IMR-90 (cell line): ENCODE measurements around the gene TTC7B. TPM values are rescaled to one million over a fixed set of nuclear protein-coding genes. Genes with fewer than 3 reads are reported as not detected.

Experiments
- ATAC-seq: fragments of 200-7000 bp; cut with Tn5 transposase; 2 replicates; pipeline ENCODE4 v1.9.1; 2020; ENCODE audit warnings: low read depth, mild to moderate bottlenecking, moderate library complexity
- BruUV-seq: library from RNA; stranded (reverse); fragments of 400-500 nt; replicated peaks from 2 replicates; lab custom pipeline; 2021; lab: Mats Ljungman, UMichigan
- CTCF ChIA-PET: fragments of 300-600 bp; formaldehyde crosslinking; extraction: SDS; loops from one replicate; lab custom pipeline; 2021; ENCODE audit warnings: antibody characterized with exemption; lab: Yijun Ruan, JAX
- POLR2A ChIA-PET: fragments of 300-600 bp; sonication (Branson Sonifier 250); formaldehyde crosslinking; loops from one replicate; lab custom pipeline; 2022; ENCODE audit warnings: antibody characterized with exemption; ENCODE audit not compliant: unreplicated experiment; lab: Charles Lee
- DNase-seq: peaks from one replicate; pipeline ENCODE4 v3.0.0; 2013
- H2AFZ ChIP-seq: replicated peaks from 2 replicates; pipeline ENCODE3; 2013; ENCODE audit warnings: low read length, mild to moderate bottlenecking; ENCODE audit not compliant: poor library complexity
- H2AK5ac ChIP-seq: 2 replicates; pipeline ENCODE4 v1.6.1; 2013; ENCODE audit warnings: low read depth, low read length, inconsistent platforms
- H2AK9ac ChIP-seq: replicated peaks from 2 replicates; pipeline ENCODE3; 2013; ENCODE audit warnings: mild to moderate bottlenecking, low read depth, low read length, moderate library complexity; ENCODE audit not compliant: poor library complexity
- H2BK120ac ChIP-seq: 2 replicates; pipeline ENCODE4 v1.6.1; 2013; ENCODE audit warnings: low read depth, low read length, inconsistent platforms
- H2BK15ac ChIP-seq: 3 replicates; pipeline ENCODE4 v1.6.1; 2013; ENCODE audit warnings: low read depth, low read length, inconsistent platforms
- H2BK20ac ChIP-seq: 2 replicates; pipeline ENCODE4 v1.6.1; 2013; ENCODE audit warnings: low read depth, mild to moderate bottlenecking, inconsistent platforms, low read length, moderate library complexity
- H2BK5ac ChIP-seq: 2 replicates; pipeline ENCODE4 v1.6.1; 2013; ENCODE audit warnings: mild to moderate bottlenecking, low read depth, low read length, inconsistent platforms; ENCODE audit not compliant: poor library complexity, severe bottlenecking
- H3K14ac ChIP-seq: replicated peaks from 2 replicates; pipeline ENCODE4 v1.6.1; 2013; ENCODE audit warnings: low read depth, low read length, inconsistent platforms
- H3K18ac ChIP-seq: 2 replicates; pipeline ENCODE4 v1.6.1; 2013; ENCODE audit warnings: low read depth, low read length, control low read depth
- H3K23ac ChIP-seq: 2 replicates; pipeline ENCODE4 v1.6.1; 2013; ENCODE audit warnings: low read depth, low read length, inconsistent platforms
- H3K27ac ChIP-seq: 2 replicates; pipeline ENCODE4 v1.5.1; 2013; ENCODE audit warnings: mild to moderate bottlenecking, control low read depth, low read length; ENCODE audit not compliant: insufficient read depth
- H3K27me3 ChIP-seq: 2 replicates; pipeline ENCODE4 v1.6.1; 2013; ENCODE audit warnings: low read length; ENCODE audit not compliant: control insufficient read depth, insufficient read depth
- H3K36me3 ChIP-seq: 2 replicates; pipeline ENCODE4 v1.6.1; 2013; ENCODE audit warnings: low read length, mixed read lengths; ENCODE audit not compliant: control insufficient read depth, insufficient read depth
- H3K4ac ChIP-seq: 2 replicates; pipeline ENCODE4 v1.6.1; 2013; ENCODE audit warnings: low read depth, low read length, inconsistent platforms
- H3K4me1 ChIP-seq: 2 replicates; pipeline ENCODE4 v1.6.1; 2013; ENCODE audit warnings: low read length, mixed read lengths; ENCODE audit not compliant: control insufficient read depth, insufficient read depth
- H3K4me2 ChIP-seq: 2 replicates; pipeline ENCODE4 v1.6.1; 2013; ENCODE audit warnings: low read depth, mild to moderate bottlenecking, control low read depth, low read length, moderate library complexity
- H3K4me3 ChIP-seq: 2 replicates; pipeline ENCODE4 v1.5.1; 2013; ENCODE audit warnings: low read depth, mild to moderate bottlenecking, control low read depth, low read length, moderate library complexity; ENCODE audit not compliant: insufficient read depth
- H3K56ac ChIP-seq: 2 replicates; pipeline ENCODE4 v1.6.1; 2013; ENCODE audit warnings: low read length, inconsistent platforms; ENCODE audit not compliant: insufficient read depth; ENCODE audit errors: extremely low read depth
- H3K79me1 ChIP-seq, 2 experiments: 2 replicates each; pipeline ENCODE4 v1.6.1; 2013; ENCODE audit warnings: low read length in 2 of 2, inconsistent platforms in 1 of 2, low read depth in 1 of 2
- H3K9ac ChIP-seq: 2 replicates; pipeline ENCODE4 v1.6.1; 2013; ENCODE audit warnings: low read depth, low read length, control low read depth
- H3K9me1 ChIP-seq: 2 replicates; pipeline ENCODE4 v1.6.1; 2013; ENCODE audit warnings: low read length, inconsistent platforms; ENCODE audit not compliant: insufficient read depth
- H3K9me3 ChIP-seq: 2 replicates; pipeline ENCODE4 v1.6.1; 2013; ENCODE audit warnings: low read length; ENCODE audit not compliant: control insufficient read depth, insufficient read depth
- H4K20me1 ChIP-seq: 2 replicates; pipeline ENCODE4 v1.6.1; 2013; ENCODE audit warnings: low read length, inconsistent platforms; ENCODE audit not compliant: insufficient read depth
- H4K5ac ChIP-seq: 2 replicates; pipeline ENCODE4 v1.6.1; 2013; ENCODE audit warnings: mild to moderate bottlenecking, low read depth, low read length, control low read depth
- H4K8ac ChIP-seq, 2 experiments: 2 replicates each; pipeline ENCODE4 v1.6.1; 2013; ENCODE audit warnings: low read depth in 2 of 2, low read length in 2 of 2, control low read depth in 1 of 2, inconsistent platforms in 1 of 2
- H4K91ac ChIP-seq: 2 replicates; pipeline ENCODE4 v1.6.1; 2013; ENCODE audit warnings: low read depth, low read length, inconsistent platforms; ENCODE audit not compliant: insufficient read depth
- CEBPB ChIP-seq: IDR thresholded peaks from 2 replicates; pipeline ENCODE4 v1.6.1; 2012; ENCODE audit warnings: low read depth, low read length, improper control_type of control experiment
- CHD1 ChIP-seq: IDR thresholded peaks from 2 replicates; pipeline ENCODE4 v1.6.1; 2012; ENCODE audit warnings: low read depth, low read length, improper control_type of control experiment
- ELK1 ChIP-seq: fragments of 150-350 bp; IDR thresholded peaks from 2 replicates; pipeline ENCODE4 v1.6.1; 2016; ENCODE audit warnings: low read depth, mild to moderate bottlenecking, low read length, moderate library complexity, borderline replicate concordance
- MXI1 ChIP-seq: IDR thresholded peaks from 2 replicates; pipeline ENCODE4 v1.6.1; 2012; ENCODE audit warnings: low read depth, mild to moderate bottlenecking, low read length, moderate library complexity, borderline replicate concordance
- RAD21 ChIP-seq: IDR thresholded peaks from 2 replicates; pipeline ENCODE4 v1.6.1; 2012; ENCODE audit warnings: low read length, improper control_type of control experiment
- USF2 ChIP-seq: fragments of 150-350 bp; IDR thresholded peaks from 2 replicates; pipeline ENCODE4 v1.6.1; 2017; ENCODE audit warnings: mild to moderate bottlenecking, antibody characterized with exemption, low read length, low read depth
- WGBS, 2 experiments: methylation state at CpG; one replicate each; pipeline versions ENCODE4 v1.1.5 to v1.1.7; 2013; ENCODE audit warnings: missing lambda C conversion rate in 2 of 2; ENCODE audit not compliant: insufficient read length in 1 of 2; ENCODE audit errors: extremely low coverage in 2 of 2; 5-methylcytosine and 5-hydroxymethylcytosine counted together
- dilution Hi-C: fragments of 300-500 bp; cut with HindIII; formaldehyde crosslinking; loops from one replicate; pipeline ENCODE4 v1.14.3; 2018; ENCODE audit warnings: low sequenced_read_pairs; ENCODE audit not compliant: unreplicated experiment
- in situ Hi-C: fragments of 300-500 bp; cut with MboI; formaldehyde crosslinking; loops from 3 replicates; pipeline ENCODE4 v1.14.3; 2019; ENCODE audit warnings: low sequenced_read_pairs, inconsistent platforms, mixed read lengths
- intact Hi-C: fragments of 100-400 bp; cut with micrococcal nuclease; formaldehyde crosslinking; loops from 2 replicates; pipeline ENCODE4 v1.10.0; 2022
- polyA plus RNA-seq, 3 experiments: library from polyadenylated mRNA; depleted of rRNA; stranded (reverse); fragments of >200 nt; gene quantifications; 2 replicates each; pipeline ENCODE4 v1.2.3, GENCODE V29; 2012; ENCODE audit warnings: low replicate concordance in 1 of 3
- total RNA-seq: library from RNA; depleted of rRNA; stranded (reverse); fragments of >200 nt; gene quantifications from 2 replicates; pipeline ENCODE4 v1.2.3, GENCODE V29; 2012
- TF ChIP-seq, protein P1 (sequence below): conservative IDR thresholded peaks from 2 replicates; pipeline ENCODE4 v1.5.1; 2012; ENCODE audit warnings: mild to moderate bottlenecking, low read depth, low read length, improper control_type of control experiment

The TTC7B gene
- total and polyA plus RNA-seq, 2 of the 4 experiments (the other 2 are of a cell fraction): 18.1 to 35.3 TPM

DNA sequence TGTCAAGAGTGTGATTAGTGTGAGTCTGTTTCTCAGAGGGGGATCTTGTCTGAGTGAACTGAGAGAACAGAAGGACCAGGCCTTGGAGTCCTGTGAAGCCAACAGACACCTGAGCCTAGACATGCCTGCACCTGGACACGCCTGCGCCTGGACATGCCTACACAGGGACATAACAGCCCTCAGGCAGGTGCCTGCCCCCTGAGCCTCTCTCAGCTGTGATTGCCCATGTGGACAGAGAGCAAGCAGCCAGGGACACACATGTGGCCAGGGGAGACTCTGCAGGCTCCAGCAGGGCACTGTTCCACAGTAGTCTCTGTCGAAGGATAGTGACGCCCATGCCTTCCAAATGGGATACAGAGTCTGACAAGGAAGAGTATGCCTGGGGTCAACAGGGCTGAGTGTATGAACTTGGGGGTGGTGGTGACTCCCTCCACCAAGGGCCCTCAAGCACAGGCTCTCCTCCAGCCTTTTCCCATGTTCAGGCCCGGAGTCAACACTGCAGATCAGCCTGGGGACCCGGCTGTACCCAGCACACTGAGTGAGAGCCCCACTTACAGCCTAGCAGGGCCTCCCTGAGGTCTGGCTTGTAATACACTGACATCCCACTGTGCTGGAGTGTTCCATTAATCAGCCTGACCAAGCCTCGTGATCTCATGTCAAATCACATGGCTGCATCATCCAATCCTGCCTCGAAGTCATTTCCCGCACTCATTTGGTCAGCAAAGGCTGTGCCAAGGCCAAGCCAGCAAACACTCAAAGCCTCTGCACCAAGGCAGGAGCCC, 246.4 kb downstream of the TTC7B start:
- H4K20me1 ChIP-seq: no peaks in the 10 kb centered on the region
- peaks cover 4% of the 10 kb centered on the region; the same call in 1 of the 2 replicates for H3K9me1 ChIP-seq
- ChIA-PET CTCF (interaction anchor here (0.6 kb wide), 1 partner anchor 1021 kb away, joined by 3 read pairs; no protein-coding TSS in a partner anchor), POLR2A (no interaction called here)
- no peak overlapping the region for H3K4me2 ChIP-seq
- intact Hi-C loops: no loop called here
- no peak overlapping the region for H3K56ac ChIP-seq
- H4K91ac ChIP-seq: no peak overlapping the region
- H2BK5ac ChIP-seq: no peak overlapping the region
- H3K18ac ChIP-seq: no peak overlapping the region
- no peak overlapping the region for H3K23ac ChIP-seq
- no peak overlapping the region for H2BK15ac ChIP-seq
- H2AFZ ChIP-seq: no peak overlapping the region
- H2AK9ac ChIP-seq: no peak overlapping the region
- H4K8ac ChIP-seq: no peak overlapping the region
- WGBS, 2 experiments: 80% methylated on average over 3 of the region's 9 CpGs; no CpG with 5 or more reads in 1 of the 2 experiments
- peaks cover 4% of the 10 kb centered on the region; the same call in 1 of the 2 replicates for H3K36me3 ChIP-seq
- in situ Hi-C loops: no loop called here
- no peak overlapping the region for H2AK5ac ChIP-seq
- BruUV-seq: no TSS peak
- no peak overlapping the region for H2BK20ac ChIP-seq
- H3K9me3 ChIP-seq: no peaks in the 10 kb centered on the region
- no peak overlapping the region for H4K5ac ChIP-seq
- no peak overlapping the region for H3K4me3 ChIP-seq
- H3K79me1 ChIP-seq: no peaks in the 10 kb centered on the region; a peak in 2 of 4 replicates
- no peak for TF ChIP-seq ELK1
- TF ChIP-seq CHD1: no peak
- no peak for TF ChIP-seq MXI1
- TF ChIP-seq RAD21: no peak
- TF ChIP-seq CEBPB: no peak
- TF ChIP-seq USF2: peak; percentile 34; the same call in 1 of the 2 replicates
- TF ChIP-seq, protein P1, sequence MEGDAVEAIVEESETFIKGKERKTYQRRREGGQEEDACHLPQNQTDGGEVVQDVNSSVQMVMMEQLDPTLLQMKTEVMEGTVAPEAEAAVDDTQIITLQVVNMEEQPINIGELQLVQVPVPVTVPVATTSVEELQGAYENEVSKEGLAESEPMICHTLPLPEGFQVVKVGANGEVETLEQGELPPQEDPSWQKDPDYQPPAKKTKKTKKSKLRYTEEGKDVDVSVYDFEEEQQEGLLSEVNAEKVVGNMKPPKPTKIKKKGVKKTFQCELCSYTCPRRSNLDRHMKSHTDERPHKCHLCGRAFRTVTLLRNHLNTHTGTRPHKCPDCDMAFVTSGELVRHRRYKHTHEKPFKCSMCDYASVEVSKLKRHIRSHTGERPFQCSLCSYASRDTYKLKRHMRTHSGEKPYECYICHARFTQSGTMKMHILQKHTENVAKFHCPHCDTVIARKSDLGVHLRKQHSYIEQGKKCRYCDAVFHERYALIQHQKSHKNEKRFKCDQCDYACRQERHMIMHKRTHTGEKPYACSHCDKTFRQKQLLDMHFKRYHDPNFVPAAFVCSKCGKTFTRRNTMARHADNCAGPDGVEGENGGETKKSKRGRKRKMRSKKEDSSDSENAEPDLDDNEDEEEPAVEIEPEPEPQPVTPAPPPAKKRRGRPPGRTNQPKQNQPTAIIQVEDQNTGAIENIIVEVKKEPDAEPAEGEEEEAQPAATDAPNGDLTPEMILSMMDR: no peak
- dilution Hi-C loops: no loop called here
- H3K27me3 ChIP-seq: no peaks in the 10 kb centered on the region
- no peak overlapping the region for H3K4ac ChIP-seq
- H3K9ac ChIP-seq: no peak overlapping the region
- no peak overlapping the region for H2BK120ac ChIP-seq
- no peak for ATAC-seq
- no peak overlapping the region for H3K14ac ChIP-seq
- H3K27ac ChIP-seq: no peak overlapping the region
- no peak for DNase-seq
- H3K4me1 ChIP-seq: no peaks in the 10 kb centered on the region
